HG03108 (cell line): Measurements from ENCODE around the gene LCTL.

Experiments
- ATAC-seq: cut with Tn5 transposase; IDR thresholded peaks from one replicate; pipeline ENCODE4 v1.9.1; 2021; ENCODE audit warnings: moderate library complexity; ENCODE audit not compliant: unreplicated experiment

The LCTL gene

GRCh38 chr15:66566963-66567531 lies 1.2 kb upstream of the LCTL start:
- no peak for ATAC-seq

DNA sequence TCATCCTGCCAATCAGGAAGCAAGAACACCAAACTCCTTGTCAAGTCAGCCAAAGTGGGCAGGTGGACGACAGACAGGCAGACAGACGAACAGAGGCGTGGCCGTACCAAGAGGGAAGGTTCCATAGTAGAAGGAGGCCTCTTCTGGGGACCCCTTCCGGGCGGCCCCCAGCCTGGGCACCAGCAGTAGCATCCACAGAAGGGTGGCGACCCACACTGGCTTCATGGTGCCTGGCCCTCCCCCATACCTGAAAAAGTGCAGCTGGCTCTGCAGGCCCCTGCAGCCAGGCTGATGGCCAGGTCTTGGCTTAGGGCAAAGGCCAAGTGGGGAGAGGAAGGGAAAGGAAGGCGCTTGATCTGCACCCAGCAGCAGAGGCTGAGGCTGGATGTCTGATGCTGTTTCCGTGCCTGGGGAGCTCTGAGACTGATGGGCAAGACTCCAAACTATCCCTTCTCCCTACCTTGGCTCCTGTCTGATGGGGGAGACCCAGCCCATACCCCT lies 607 bp downstream of the LCTL start:
- ATAC-seq = no peak

DNA sequence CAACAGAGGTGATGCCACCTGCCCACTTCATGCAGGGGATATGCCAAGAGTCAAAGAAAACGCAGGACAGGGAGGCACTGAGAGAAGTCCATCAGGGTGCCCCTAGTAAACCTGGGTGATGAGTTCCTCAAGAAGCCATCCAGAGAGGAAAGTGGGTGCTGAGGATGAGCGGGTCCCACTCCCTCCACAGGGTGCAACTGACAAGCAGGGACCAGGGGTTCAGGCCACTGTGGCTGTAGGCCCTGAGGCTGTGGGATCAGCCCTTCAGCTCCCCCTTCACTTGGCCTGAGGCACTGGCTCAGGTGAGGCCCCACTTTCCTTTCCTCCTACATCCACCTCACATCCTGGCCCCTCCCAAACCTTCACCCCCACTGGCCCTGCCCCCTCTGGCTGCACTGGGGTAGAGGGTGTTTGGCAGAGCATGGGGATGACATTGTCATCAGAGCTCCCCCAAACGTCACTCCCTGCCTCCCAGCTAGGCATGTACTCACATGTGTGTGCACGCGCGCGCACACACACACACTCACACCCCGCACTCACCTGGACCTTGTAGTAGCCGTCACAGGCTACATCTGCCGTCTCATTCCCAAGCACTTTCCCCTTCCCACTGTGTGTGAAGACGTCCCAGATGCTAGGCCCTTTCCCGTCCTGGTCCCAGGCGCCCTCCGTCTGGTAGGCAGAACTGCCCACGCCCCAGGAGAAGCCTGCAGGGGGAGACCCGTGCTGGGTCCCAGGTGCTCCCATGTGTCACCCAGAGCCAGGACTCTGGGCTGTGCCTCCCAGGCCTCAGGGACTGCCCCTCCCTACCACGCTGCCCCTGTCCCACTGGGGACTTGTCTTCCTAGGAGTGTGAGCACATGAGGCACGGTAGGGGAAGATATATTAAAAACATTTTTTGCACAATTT lies 1.4 kb downstream of the LCTL start:
- no peak for ATAC-seq

GRCh38 chr15:66563566-66564110 lies 2.2 kb downstream of the LCTL start:
- ATAC-seq = no peak

- no peak for ATAC-seq
Measured at GRCh38 chr15:66563126-66563525, 2.7 kb downstream of the LCTL start.

DNA sequence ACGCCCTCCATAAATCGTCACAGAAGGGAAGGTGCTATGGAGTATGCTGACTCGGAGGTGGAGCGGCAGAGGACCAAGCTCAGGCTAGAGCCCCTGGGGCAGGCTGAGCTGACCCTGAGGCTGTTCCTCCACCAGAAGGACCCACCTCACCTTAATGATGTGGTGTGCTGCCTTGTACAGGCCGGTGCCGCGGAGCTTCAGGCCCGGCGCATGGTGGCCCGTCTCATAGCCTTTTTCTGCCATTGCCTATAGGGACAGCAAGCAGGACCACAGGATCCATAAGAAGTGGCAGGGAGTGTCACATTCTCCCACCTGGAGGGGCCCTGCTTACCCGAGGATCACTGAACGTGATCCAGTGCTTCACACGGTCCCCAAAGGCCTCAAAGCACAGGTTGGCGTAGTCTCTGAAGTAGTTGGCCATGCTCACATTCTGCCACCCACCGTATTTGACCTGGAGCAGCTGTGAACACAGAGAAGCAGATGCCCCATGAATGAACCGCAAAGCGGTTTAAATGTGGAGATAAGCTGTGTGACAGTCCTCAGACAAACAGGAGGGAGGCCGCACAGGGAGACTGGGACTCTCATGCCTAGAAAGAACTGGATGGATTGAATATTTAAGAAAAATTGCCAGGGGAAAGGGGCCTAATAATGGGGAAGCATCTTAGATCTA lies 4.8 kb downstream of the LCTL start:
- no peak for ATAC-seq

DNA sequence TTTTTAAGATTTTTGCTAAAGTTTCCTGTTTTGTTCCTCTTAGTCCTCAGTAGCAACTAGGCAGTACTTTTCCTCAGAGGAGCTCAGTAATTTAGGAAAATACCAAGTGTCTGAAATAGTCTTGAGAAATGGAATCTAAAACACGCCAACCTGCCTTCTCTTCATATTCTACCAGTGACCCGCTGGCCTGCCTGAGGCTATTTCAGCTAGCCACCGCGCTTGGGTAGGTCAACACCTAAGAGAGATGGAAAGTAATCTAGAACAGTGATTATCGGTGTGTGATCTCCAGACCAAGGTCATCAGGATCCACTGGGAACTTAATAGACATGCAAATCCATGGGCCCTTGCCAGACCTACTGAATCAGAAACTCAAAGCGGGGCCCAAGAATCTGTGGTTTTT lies 7.5 kb downstream of the LCTL start:
- no peak for ATAC-seq

GRCh38 chr15:66555685-66556084 lies 10.1 kb downstream of the LCTL start:
- no peak for ATAC-seq

GRCh38 chr15:66545255-66545654 lies 20.5 kb downstream of the LCTL start:
- ATAC-seq = no peak

- ATAC-seq = no peak
Measured at GRCh38 chr15:66542896-66543295, 22.9 kb downstream of the LCTL start.

- no peak for ATAC-seq
Measured at GRCh38 chr15:66535056-66535455, 30.7 kb downstream of the LCTL start.

GRCh38 chr15:66524838-66525237 lies 41.0 kb downstream of the LCTL start:
- ATAC-seq = no peak

GRCh38 chr15:66523926-66524325 lies 41.9 kb downstream of the LCTL start:
- ATAC-seq = no peak

GRCh38 chr15:66515901-66516322 lies 49.9 kb downstream of the LCTL start:
- ATAC-seq = no peak

- ATAC-seq = no peak
Measured at GRCh38 chr15:66514586-66514985, 51.2 kb downstream of the LCTL start.

- no peak for ATAC-seq
Measured at GRCh38 chr15:66508293-66508883, 57.4 kb downstream of the LCTL start.

GRCh38 chr15:66505818-66506217 lies 60.0 kb downstream of the LCTL start:
- ATAC-seq = no peak

- no peak for ATAC-seq
Measured at GRCh38 chr15:66505430-66505811, 60.4 kb downstream of the LCTL start.

- peak; percentile 76 for ATAC-seq
Measured at GRCh38 chr15:66504563-66505429, 61.0 kb downstream of the LCTL start, which contains the start of the genes RPL4 and ZWILCH. RPL4 (minus strand) TSS chr15:66504855; CDS start chr15:66504790, 65 bp downstream. ZWILCH (plus strand) TSS chr15:66505326; CDS start chr15:66505339, 13 bp downstream.
